SK-N-SH (cell line): ENCODE results near the gene ERLIN1. TPM values are rescaled to one million over a fixed set of nuclear protein-coding genes. Genes with fewer than 3 reads are reported as not detected.

Experiments
- CTCF ChIA-PET: fragments of 300-600, 350-600 bp; formaldehyde crosslinking; extraction: SDS; loops from one replicate; lab custom pipeline; 2021; lab: Yijun Ruan, JAX
- POLR2A ChIA-PET: fragments of 350-600 bp; sonication (Branson Sonifier 250); formaldehyde crosslinking; extraction: SDS; loops from one replicate; lab custom pipeline; 2020; ENCODE audit warnings: antibody characterized with exemption, inconsistent platforms; lab: Yijun Ruan, JAX
- DNase-seq: peaks from one replicate; pipeline ENCODE4 v3.0.0; 2012
- H2AFZ ChIP-seq: fragments of 200-600 bp; sonication (generic); 2 replicates; pipeline ENCODE4 v1.8.1; 2016; ENCODE audit warnings: antibody characterized with exemption, mild to moderate bottlenecking, low read depth
- H3F3A ChIP-seq: fragments of 200-600 bp; sonication (generic); replicated peaks from 2 replicates; pipeline ENCODE3; 2016; ENCODE audit warnings: antibody characterized with exemption, mild to moderate bottlenecking; ENCODE audit not compliant: insufficient read depth
- H3K27ac ChIP-seq, 2 experiments: fragments of 200-500 bp in 1 of 2; fragments of 200-600 bp in 1 of 2; sonication (Bioruptor generic) in 1 of 2; sonication (generic), shearing (Covaris generic) in 1 of 2; 2 replicates each; pipeline versions ENCODE4 v1.5.1 to v1.6.1; 2014 to 2016; ENCODE audit warnings: low read depth in 2 of 2, inconsistent platforms in 1 of 2, low read length in 1 of 2, mild to moderate bottlenecking in 1 of 2, mixed read lengths in 1 of 2
- H3K27me3 ChIP-seq: fragments of 200-600 bp; sonication (generic), shearing (Covaris generic); 2 replicates; pipeline ENCODE4 v1.6.1; 2016; ENCODE audit warnings: mixed run types; ENCODE audit not compliant: insufficient read depth
- H3K36me3 ChIP-seq, 2 experiments: fragments of 200-500 bp in 1 of 2; fragments of 200-600 bp in 1 of 2; sonication (Bioruptor generic) in 1 of 2; sonication (generic) in 1 of 2; replicated peaks in 1 of 2; 2 replicates each; pipeline versions ENCODE3 to v1.5.1; 2014 to 2016; ENCODE audit warnings: low read length in 1 of 2, mild to moderate bottlenecking in 1 of 2; ENCODE audit not compliant: insufficient read depth in 2 of 2, control insufficient read depth in 1 of 2
- H3K4me1 ChIP-seq, 2 experiments: fragments of 200-500 bp in 1 of 2; fragments of 200-600 bp in 1 of 2; sonication (Bioruptor generic) in 1 of 2; sonication (generic), shearing (Covaris generic) in 1 of 2; 2 replicates each; pipeline versions ENCODE4 v1.5.1 to v1.6.1; 2014 to 2016; ENCODE audit warnings: low read depth in 1 of 2, low read length in 1 of 2, mixed run types in 1 of 2; ENCODE audit not compliant: insufficient read depth in 2 of 2, control insufficient read depth in 1 of 2
- H3K4me2 ChIP-seq: fragments of 200-600 bp; sonication (generic), shearing (Covaris generic); 2 replicates; pipeline ENCODE4 v1.6.1; 2017; ENCODE audit warnings: mixed run types
- H3K4me3 ChIP-seq, 2 experiments: fragments of 200-500 bp in 1 of 2; fragments of 200-600 bp in 1 of 2; sonication (Bioruptor generic) in 1 of 2; sonication (generic), shearing (Covaris generic) in 1 of 2; 2 replicates each; pipeline versions ENCODE4 v1.5.1 to v1.8.1; 2014 to 2016; ENCODE audit warnings: low read depth in 2 of 2, inconsistent platforms in 1 of 2, low read length in 1 of 2, mild to moderate bottlenecking in 1 of 2, mixed read lengths in 1 of 2, moderate library complexity in 1 of 2
- H3K79me2 ChIP-seq: fragments of 200-600 bp; sonication (generic); 2 replicates; pipeline ENCODE4 v1.8.1; 2017; ENCODE audit warnings: mild to moderate bottlenecking; ENCODE audit not compliant: insufficient read depth
- H3K9ac ChIP-seq: fragments of 200-600 bp; sonication (generic); 2 replicates; pipeline ENCODE4 v1.6.1; 2017; ENCODE audit warnings: mixed run types
- H3K9me2 ChIP-seq: fragments of 200-600 bp; sonication (generic); 2 replicates; pipeline ENCODE4 v1.6.1; 2017; ENCODE audit warnings: mixed run types
- H3K9me3 ChIP-seq: fragments of 200-600 bp; sonication (generic); 2 replicates; pipeline ENCODE4 v1.6.1; 2017; ENCODE audit warnings: mixed run types, mild to moderate bottlenecking, moderate library complexity
- H4K20me1 ChIP-seq: fragments of 200-600 bp; sonication (generic); 2 replicates; pipeline ENCODE4 v1.6.1; 2017; ENCODE audit warnings: mild to moderate bottlenecking, mixed run types; ENCODE audit not compliant: insufficient read depth
- CHD2 ChIP-seq: fragments of 150-350 bp; IDR thresholded peaks from 2 replicates; pipeline ENCODE4 v1.6.1; 2018; ENCODE audit warnings: low read length; ENCODE audit not compliant: partially characterized antibody
- CTCF ChIP-seq: fragments of 200-600 bp; sonication (generic); IDR thresholded peaks from 2 replicates; pipeline ENCODE4 v1.6.1; 2017; ENCODE audit warnings: antibody characterized with exemption, mild to moderate bottlenecking, moderate library complexity
- EZH2phosphoT487 ChIP-seq: fragments of 200-600 bp; sonication (generic); IDR thresholded peaks from 2 replicates; pipeline ENCODE4 v1.6.1; 2017; ENCODE audit warnings: low read depth, mixed run types, mild to moderate bottlenecking, antibody characterized with exemption, moderate library complexity, borderline replicate concordance
- FOSL2 ChIP-seq: IDR thresholded peaks from 2 replicates; pipeline ENCODE4 v1.4.0; 2012; ENCODE audit warnings: low read depth, mild to moderate bottlenecking, moderate library complexity, borderline replicate concordance
- FOXJ3 ChIP-seq: sonication (generic); formaldehyde crosslinking; IDR thresholded peaks from 2 replicates; pipeline ENCODE4 v1.5.1; 2020; ENCODE audit warnings: mild to moderate bottlenecking, missing genetic modification reagents
- GABPA ChIP-seq: IDR thresholded peaks from 2 replicates; pipeline ENCODE4 v1.4.0; 2012; ENCODE audit warnings: low read depth, mild to moderate bottlenecking
- GATA2 ChIP-seq: sonication (generic); formaldehyde crosslinking; IDR thresholded peaks from 2 replicates; pipeline ENCODE4 v1.5.0; 2020; ENCODE audit warnings: mild to moderate bottlenecking, missing genetic modification reagents
- IRF3 ChIP-seq: fragments of 150-350 bp; IDR thresholded peaks from 2 replicates; pipeline ENCODE4 v1.6.1; 2016; ENCODE audit warnings: mild to moderate bottlenecking, low read depth, low read length
- MEF2A ChIP-seq: IDR thresholded peaks from 2 replicates; pipeline ENCODE4 v1.4.0; 2012; ENCODE audit warnings: low read depth, borderline replicate concordance
- MXI1 ChIP-seq: IDR thresholded peaks from 2 replicates; pipeline ENCODE4 v1.6.1; 2012; ENCODE audit warnings: mild to moderate bottlenecking, low read depth, low read length, improper control_type of control experiment
- PBX3 ChIP-seq: IDR thresholded peaks from 2 replicates; pipeline ENCODE4; 2012
- REST ChIP-seq: IDR thresholded peaks from 2 replicates; pipeline ENCODE4 v1.6.1; 2012; ENCODE audit warnings: mild to moderate bottlenecking, low read depth, low read length, moderate library complexity
- RFX5 ChIP-seq: IDR thresholded peaks from 2 replicates; pipeline ENCODE4 v1.6.1; 2012; ENCODE audit warnings: mild to moderate bottlenecking, improper control_type of control experiment, low read length
- SMC3 ChIP-seq: IDR thresholded peaks from 2 replicates; pipeline ENCODE4 v1.6.1; 2012; ENCODE audit warnings: low read depth, low read length, improper control_type of control experiment
- TCF12 ChIP-seq: IDR thresholded peaks from 2 replicates; pipeline ENCODE4 v1.4.0; 2012
- TEAD4 ChIP-seq: IDR thresholded peaks from 2 replicates; pipeline ENCODE4 v1.4.0; 2012; ENCODE audit warnings: mild to moderate bottlenecking, borderline replicate concordance; ENCODE audit not compliant: insufficient read depth
- USF1 ChIP-seq: IDR thresholded peaks from 2 replicates; pipeline ENCODE4 v1.4.0; 2012; ENCODE audit warnings: low read depth, borderline replicate concordance
- USF2 ChIP-seq: fragments of 150-350 bp; IDR thresholded peaks from 2 replicates; pipeline ENCODE4 v1.6.1; 2017; ENCODE audit warnings: antibody characterized with exemption, low read length, low read depth, borderline replicate concordance
- YY1 ChIP-seq: IDR thresholded peaks from 2 replicates; pipeline ENCODE4 v1.4.0; 2012; ENCODE audit warnings: low read depth, mild to moderate bottlenecking
- WGBS: methylation state at CpG from one replicate; pipeline ENCODE4 v1.1.6; 2017; ENCODE audit warnings: low lambda C conversion rate; 5-methylcytosine and 5-hydroxymethylcytosine counted together
- polyA plus RNA-seq, 3 experiments: library from polyadenylated mRNA; depleted of rRNA; stranded (reverse); fragments of >200 nt; gene quantifications; 2 replicates each; pipeline ENCODE4 v1.2.3, GENCODE V29; 2012

ERLIN1 gene
- polyA plus RNA-seq, 1 of the 3 experiments (the other 2 are of a cell fraction), result 43.8 TPM

GRCh38 chr10:100183481-100183880 is 2.3 kb downstream of the ERLIN1 start:
- DNase-seq, result no peak
- Histone ChIP-seq H4K20me1 (no peaks in the 10 kb centered on the region), H3K4me1 (peaks cover 14 to 23% of the 10 kb centered on the region in 2 experiments; a peak in 3 of 4 replicates), H3K27ac (no peak overlapping the region), H3K4me3 (no peak overlapping the region), H2AFZ (no peak overlapping the region), H3K79me2 (peaks cover 93% of the 10 kb centered on the region), H3K27me3 (no peaks in the 10 kb centered on the region), H3K9me2 (no peaks in the 10 kb centered on the region), H3K9me3 (no peaks in the 10 kb centered on the region), H3K4me2 (no peak overlapping the region), H3K36me3 (peaks cover 45 to 52% of the 10 kb centered on the region in 2 experiments), H3F3A (no peaks in the 10 kb centered on the region), H3K9ac (no peak overlapping the region)
- ChIA-PET CTCF (interaction anchor here (1.7 to 2.5 kb wide), 3 partner anchors 11 to 337 kb away, joined by 5 to 10 read pairs (median 6); no protein-coding TSS in a partner anchor), POLR2A (no interaction called here)
- WGBS, result 83% methylated on average over 3 of the region's 3 CpGs
- TF ChIP-seq GABPA (no peak), RFX5 (no peak), IRF3 (no peak), YY1 (no peak), SMC3 (no peak), TEAD4 (no peak), REST (no peak), FOXJ3 (no peak), CHD2 (no peak), MXI1 (no peak), USF1 (no peak), TCF12 (no peak), USF2 (no peak), PBX3 (no peak), MEF2A (no peak), CTCF (no peak), GATA2 (CRISPR knock-in tag) (no peak), EZH2phosphoT487 (no peak), FOSL2 (no peak)
